HG02840 (cell line): ENCODE measurements around the gene EFNA1.

Source experiments
- ATAC-seq: cut with Tn5 transposase; IDR thresholded peaks from one replicate; pipeline ENCODE4 v1.9.1; 2021; ENCODE audit warnings: mild to moderate bottlenecking, moderate library complexity, moderate number of reproducible peaks; ENCODE audit not compliant: unreplicated experiment, low FRiP score

The EFNA1 gene

DNA sequence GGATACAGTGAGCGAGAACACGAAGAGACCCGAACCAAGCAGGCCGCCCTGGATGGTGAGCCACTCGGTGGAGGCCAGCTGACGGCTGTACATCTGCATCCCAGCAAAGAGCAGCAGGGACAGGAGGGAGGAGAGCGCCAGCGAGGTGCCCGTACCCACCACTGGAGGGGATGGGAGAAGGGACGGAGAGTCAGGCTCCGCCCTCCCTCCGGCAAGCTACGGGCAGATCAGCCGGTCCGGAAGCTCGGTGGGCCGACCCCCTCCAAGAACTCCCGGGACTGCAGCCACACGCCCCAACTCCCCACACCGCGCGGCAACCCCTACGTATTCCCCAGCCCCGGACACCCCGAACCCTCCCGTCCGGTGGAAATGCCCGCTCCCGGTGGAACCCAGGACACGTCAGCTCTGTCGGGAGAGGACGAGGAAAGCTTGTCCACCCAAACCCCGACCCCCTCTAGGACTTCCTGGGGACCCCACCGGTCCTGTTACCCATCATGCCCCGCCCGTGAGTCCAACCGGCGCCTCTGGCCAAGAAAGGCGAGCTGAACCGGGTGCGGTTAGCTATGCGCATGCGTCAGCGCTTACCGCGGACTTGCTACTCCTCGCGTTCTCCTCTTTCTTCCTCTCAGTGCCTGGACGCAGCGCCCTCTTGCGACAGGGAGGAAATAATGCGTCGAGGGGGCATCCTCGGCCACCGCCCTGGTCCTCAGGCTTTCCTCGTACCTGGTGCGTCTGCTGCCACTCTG lies 45.2 kb downstream of the EFNA1 start, which contains the start of gene KRTCAP2:
Gene KRTCAP2, minus strand, starts transcription at position 573 of the 746 bp plus-strand sequence. Its CDS starts 80 bp downstream, at position 493.
- ATAC-seq, result peak; percentile 71

DNA sequence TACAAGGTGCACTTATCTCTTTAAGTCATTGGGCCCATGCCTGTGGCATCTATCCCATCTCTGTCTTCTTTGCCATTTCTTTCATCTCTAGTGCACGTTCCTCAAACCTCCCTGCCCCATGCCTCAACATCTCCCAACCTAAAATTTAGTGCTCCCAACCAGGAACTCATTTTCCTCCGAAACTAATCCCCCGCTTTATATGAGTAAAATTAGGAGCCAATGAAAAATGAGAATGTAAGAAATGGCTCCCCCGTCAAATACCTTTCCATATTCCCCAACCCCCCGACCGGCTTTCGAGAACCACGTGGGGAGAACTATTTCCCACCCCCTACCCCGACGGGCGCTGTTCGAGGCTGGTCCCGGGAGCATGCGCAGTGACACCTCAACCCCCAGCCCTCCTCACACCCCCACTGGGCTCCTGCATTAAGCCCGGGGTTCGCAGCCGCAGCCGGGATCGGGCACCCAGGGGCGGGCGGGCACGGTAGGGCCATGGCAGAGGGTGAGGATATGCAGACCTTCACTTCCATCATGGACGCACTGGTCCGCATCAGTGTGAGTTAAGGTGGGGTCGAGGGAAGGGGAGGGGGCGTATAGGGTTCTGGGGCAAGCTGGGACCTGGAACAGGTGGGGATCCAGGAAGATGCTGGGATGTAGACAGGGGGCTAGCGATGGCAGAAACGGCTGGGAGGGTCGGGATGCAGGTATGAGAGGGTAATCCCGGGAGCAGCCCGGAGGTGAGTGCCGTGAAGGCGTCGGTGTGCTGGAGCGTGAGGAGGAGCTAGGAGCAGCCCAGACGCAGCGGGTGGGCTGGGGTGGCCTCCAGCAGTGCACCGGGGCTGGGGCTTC lies 46.0 kb downstream of the EFNA1 start, which contains the start of gene TRIM46:
Gene TRIM46, plus strand, starts transcription at position 372 of the 846 bp plus-strand sequence. Its CDS starts 118 bp downstream, at position 490.
- ATAC-seq, result peak; percentile 3

DNA sequence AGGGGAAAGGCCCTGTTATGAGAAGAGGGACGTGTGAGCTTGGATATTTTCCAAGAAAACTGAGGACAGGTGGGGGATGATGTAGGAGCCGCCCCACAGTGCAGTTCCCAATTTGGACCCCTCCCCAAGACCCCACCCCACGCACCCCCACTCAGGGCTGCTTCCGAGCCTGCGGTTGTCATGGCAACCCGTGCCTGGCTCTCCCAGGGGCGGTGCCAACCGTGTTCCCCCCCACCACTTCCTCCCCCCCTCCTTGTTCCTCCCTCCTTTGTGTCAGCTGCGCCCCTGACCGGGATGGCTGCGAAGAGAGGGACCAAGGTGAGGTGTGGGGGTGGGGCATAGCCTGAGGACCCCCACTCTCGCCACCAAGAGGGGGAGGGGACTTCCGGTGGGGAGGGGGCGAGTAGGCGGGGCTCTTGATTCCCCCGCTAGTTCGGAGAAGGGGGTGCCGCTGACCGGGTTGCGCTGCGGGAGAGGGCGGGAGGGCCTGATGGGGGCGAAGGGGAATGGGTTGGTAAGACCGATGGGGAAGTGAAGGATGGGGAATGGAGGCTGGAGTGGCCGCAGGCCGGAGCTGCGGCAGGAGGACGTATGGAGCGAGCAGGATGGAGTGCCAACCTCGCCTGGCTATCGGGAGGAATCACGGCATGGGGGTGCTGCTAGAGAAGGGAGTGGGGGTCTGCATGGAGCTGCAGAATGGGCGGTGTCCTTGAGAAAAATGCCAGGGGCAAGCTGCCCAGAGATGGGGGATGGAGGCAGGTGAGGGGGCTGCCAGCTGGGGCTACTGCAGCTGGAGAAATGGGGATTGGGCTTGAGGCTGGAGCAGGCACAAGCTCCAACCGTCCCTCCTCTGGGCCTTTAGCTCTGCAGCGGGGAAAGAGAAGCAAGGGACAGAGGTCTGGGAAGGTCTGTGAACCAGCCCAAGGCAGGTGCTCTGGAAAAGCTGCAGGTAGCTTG lies 46.9 kb downstream of the EFNA1 start:
- ATAC-seq, result no peak

DNA sequence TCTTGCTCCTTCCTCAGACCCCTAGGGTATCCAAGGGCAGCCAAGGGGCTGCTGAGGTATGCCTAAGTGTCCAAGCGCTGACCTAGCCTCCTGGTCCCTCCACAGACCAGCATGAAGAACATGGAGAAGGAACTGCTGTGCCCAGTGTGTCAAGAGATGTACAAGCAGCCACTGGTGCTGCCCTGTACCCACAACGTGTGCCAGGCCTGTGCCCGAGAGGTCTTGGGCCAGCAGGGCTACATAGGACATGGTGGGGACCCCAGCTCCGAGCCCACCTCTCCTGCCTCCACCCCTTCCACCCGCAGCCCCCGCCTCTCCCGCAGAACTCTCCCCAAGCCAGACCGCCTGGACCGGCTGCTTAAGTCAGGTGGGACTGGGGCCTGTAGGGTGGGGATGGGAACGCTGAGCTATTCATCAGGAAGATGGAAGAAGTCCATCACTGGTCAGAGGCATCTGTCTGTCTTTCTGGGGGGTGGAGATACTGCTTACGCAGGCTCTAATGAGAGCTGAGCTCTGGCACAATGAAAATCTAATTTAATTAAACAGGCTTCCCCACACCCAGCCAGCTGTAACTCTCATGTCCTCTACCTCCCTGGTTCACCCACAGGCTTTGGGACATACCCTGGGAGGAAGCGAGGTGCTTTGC lies 47.7 kb downstream of the EFNA1 start:
- no peak for ATAC-seq

DNA sequence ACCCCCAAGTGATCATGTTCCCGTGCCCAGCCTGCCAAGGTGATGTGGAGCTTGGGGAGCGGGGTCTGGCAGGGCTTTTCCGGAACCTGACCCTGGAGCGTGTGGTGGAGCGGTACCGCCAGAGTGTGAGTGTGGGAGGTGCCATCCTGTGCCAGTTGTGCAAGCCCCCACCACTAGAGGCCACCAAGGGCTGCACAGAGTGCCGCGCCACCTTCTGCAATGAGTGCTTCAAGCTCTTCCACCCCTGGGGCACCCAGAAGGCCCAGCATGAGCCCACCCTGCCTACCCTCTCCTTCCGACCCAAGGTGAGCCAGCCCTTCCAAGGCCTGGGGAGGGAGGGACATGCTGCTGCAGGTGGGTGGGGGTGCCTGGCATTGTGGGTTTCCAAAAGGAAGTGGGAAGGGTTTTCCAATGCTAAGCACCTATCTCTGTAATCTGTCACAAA lies 48.3 kb downstream of the EFNA1 start:
- ATAC-seq, result no peak

DNA sequence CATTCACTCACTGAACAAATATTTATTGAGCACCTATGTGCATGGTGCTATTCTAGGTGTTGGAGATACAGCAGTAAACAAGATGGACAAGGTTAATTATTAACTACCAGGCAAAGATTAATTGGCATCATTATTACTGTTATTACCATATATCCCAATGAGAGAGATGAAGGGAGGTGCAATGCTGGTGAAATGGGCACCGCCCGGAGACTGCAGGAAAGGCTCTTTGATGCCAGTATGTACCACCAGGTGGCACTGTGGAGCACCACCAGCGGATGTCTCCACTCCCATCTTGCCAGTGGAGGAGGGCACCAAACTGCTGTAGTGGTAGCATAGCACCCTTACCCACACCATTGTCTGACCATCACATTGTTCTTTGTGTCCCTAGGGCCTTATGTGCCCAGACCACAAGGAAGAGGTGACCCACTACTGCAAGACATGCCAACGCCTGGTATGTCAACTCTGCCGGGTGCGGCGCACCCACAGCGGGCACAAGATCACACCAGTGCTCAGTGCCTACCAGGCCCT lies 48.9 kb downstream of the EFNA1 start:
- no peak for ATAC-seq

DNA sequence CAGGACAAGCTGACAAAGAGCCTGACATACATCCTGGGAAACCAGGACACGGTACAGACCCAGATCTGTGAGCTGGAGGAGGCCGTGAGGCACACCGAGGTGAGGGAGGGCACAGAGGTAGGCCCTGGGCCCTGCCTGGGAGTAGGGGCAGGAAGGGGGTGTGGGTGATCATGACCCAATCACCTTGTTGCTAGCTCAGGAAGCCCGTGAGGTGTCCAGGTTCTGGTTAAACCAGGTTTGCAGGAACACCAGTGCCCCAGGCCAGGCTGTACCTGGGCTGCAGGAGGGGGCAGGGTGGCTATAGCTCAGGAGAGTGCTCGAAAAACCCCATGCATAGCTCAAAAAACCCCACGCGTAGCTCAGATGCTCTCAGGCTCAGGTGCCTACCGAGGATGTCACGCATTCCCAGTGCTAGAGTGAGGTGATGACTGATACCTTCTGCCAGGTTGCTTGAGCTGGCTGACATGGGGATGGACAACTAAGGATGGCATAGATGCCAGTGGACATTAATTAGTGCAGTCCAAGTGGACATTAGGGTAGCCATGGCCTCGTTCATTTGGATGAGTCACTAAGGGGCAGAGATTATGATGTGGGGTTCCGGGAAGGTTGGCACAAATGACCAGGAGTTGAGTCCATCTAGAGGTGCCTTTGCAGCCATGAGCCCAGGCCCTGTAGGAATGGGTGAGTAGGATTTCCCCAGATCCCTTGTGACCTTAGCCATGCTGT lies 49.7 kb downstream of the EFNA1 start:
- ATAC-seq, result no peak

DNA sequence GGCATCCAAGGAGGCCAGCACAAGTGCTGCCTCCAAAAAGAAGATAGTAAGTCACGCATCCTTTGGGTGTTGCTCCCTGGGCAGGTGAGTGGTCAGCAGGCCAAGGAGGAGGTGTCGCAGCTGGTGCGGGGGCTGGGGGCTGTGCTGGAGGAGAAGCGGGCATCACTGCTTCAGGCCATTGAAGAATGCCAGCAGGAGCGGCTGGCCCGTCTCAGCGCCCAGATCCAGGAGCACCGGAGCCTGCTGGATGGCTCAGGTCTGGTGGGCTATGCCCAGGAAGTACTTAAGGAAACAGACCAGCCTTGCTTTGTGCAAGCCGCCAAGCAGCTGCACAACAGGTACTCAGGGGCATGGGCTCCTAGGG lies 50.2 kb downstream of the EFNA1 start:
- no peak for ATAC-seq

DNA sequence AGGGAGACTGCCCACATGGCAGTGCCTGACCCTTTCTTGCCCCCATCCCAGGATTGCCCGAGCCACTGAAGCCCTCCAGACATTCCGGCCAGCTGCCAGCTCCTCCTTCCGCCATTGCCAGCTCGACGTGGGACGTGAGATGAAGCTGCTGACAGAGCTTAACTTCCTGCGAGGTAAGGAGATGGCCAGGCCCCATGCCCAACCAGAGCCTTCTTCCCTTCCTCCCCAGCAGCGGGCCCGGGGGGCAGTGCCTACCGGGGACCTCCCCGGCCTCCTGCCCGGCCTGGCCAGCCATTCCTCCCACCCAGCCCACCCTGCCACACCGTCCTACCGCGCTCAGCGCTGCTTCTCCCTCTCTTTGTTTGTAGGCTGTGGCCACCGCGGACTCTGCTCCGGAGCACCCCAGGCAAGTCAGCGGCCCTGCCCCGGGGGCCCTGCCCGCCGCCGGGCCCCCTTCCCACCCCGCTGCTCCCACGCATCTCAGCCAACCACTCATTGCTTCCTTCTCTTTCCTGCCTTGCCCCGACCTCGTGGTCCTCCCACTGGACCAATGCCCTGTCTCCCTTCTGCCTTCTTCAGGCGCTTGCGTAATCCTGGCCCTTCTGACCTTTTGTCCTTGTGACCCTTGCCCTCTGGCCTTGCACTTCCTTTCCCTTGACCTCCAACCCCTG lies 50.9 kb downstream of the EFNA1 start:
- ATAC-seq, result no peak

DNA sequence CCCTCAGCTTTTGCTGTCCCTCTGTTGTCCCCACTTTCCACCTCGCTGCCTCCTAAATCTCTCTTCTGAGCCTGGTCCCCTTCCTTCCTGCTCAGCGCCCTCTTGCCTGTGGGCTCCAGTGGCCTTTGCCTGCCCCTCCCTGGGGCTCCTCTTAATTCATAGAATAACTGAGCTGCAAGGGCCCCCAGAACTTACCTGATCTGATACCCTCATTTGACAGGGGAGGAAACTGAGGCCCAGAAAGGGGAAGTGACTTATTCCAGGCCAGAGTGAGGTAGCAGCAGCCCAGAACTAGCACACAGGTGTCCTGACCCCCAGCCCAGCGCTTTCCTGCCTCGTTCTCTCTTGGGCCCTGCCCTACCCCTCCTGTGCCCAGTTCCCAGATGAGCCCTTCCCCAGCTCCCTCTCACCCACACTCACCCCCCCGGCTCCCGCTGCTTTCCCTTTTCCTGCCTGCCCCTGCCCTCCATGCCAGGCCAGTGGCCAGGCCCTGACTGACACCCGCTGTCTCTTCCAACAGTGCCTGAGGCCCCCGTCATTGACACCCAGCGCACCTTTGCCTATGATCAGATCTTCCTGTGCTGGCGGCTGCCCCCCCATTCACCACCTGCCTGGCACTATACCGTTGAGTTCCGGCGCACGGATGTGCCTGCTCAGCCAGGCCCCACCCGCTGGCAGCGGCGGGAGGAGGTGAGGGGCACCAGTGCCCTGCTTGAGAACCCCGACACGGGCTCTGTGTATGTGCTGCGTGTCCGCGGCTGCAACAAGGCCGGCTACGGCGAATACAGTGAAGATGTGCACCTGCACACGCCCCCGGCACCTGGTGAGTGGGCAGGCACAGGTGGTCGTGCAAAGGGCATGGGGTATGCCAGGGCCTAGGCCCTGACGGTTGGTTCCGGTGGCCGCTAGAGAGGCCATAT lies 51.7 kb downstream of the EFNA1 start:
- no peak for ATAC-seq

DNA sequence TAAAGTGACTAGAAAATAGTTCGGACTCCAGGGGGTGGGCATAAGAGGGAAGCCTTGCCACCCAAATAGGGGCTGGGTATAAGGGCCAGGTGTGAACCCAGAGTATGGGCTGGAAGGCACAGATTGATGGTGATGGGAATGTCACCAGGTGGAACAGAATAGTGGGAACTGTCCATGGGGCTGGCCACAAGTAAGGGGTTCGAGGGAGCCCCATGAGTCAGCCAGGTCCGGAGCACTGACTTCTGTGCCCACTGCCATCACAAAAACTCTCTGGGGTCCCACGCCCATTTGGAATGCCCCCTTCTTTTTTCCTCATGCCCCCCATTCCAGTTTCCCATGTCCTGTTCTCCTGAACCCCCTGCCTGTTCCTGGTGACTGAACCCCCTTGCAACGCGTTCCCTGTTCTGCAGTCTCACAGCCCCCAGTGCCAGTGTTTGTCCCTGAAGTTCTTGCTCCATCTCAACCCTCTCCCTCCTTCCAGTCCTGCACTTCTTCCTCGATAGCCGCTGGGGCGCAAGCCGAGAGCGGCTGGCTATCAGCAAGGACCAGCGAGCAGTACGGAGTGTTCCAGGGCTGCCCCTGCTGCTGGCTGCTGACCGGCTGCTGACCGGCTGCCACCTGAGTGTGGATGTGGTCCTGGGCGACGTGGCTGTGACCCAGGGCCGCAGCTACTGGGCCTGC lies 53.8 kb downstream of the EFNA1 start:
- ATAC-seq, result no peak

DNA sequence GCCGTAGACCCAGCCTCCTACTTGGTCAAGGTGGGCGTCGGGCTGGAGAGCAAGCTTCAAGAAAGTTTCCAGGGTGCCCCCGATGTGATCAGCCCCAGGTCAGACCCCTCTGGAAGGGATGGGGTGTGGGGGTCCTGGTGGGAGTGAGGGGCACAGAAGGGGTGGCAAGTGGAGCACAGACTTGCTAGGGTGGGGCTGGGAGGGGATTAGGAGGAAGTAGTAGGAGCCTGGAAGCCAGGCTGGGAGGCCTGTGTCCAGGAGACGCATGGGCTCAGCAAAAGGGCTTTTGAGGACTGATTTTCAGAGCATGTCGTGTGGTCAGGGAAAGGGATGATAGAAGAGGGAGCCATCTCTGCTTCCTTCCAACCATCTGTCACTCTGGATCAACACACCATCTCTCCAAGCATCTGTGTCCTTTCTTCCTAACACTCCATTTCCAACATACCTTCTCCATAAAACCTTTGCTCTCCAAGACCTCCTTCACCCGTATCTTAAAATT lies 54.4 kb downstream of the EFNA1 start:
- ATAC-seq, result no peak

DNA sequence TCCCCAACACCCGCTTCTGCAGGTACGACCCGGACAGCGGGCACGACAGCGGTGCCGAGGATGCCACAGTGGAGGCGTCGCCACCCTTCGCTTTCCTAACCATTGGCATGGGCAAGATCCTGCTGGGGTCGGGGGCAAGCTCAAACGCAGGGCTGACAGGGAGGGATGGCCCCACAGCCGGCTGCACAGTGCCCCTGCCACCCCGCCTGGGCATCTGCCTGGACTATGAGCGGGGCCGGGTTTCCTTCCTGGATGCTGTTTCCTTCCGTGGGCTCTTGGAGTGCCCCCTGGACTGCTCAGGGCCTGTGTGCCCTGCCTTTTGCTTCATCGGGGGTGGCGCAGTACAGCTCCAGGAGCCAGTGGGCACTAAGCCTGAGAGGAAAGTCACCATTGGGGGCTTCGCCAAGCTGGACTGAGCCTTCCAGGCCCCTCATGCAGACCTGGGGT lies 56.1 kb downstream of the EFNA1 start:
- ATAC-seq, result no peak

DNA sequence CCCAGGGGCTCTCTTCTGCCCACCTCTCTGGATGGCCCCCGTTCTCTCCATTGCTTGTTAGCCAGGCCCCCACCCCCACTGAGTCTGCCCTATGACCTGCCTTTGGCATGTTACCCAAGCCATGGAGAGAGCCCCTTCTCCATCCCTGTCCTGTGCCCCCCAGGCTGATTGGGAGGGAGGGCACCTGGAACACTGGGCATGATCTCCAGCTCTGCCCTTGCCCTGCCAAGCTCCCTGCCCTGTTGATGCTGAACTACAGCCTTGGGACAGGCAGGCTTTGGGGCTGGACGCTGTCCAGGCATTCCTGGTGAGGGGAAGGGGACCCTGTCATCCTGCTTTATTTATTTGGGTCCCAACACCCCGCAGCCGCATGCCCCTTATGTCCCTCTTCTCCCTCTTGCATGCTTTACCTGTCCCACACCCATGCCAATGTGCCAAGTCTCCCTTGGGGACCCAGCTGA lies 56.7 kb downstream of the EFNA1 start:
- ATAC-seq, result no peak
